Endothelial cell of umbilical vein (primary cell): Measurements from ENCODE around the gene ALAD. TPM values are rescaled to one million over a fixed set of nuclear protein-coding genes. Genes with fewer than 3 reads are reported as not detected.
"Not testable (repeated sequence)": the region's sequence is repeated elsewhere in the genome, so short reads cannot be mapped to it uniquely, and the experiment has no call there.

Experiments used
- BruUV-seq: library from RNA; stranded (reverse); fragments of 400-500 nt; replicated peaks from 2 replicates; lab custom pipeline; 2021; lab: Mats Ljungman, UMichigan
- CTCF ChIA-PET: fragments of 300-600, 350-600 bp; sonication (Branson Sonifier 250); formaldehyde crosslinking; loops from one replicate; lab custom pipeline; 2021; ENCODE audit warnings: antibody characterized with exemption, inconsistent platforms; lab: Charles Lee
- POLR2A ChIA-PET: fragments of 300-600, 350-600 bp; sonication (Branson Sonifier 250); formaldehyde crosslinking; loops from one replicate; lab custom pipeline; 2021; ENCODE audit warnings: antibody characterized with exemption, inconsistent platforms; lab: Charles Lee
- DNase-seq: peaks from one replicate; pipeline ENCODE4 v3.0.0-alpha.2; 2011; ENCODE audit warnings: low read depth, low spot score
- FAIRE-seq: peaks from 2 replicates; lab custom pipeline; 2011; peaks lifted over from hg19 to GRCh38; lab: Jason Lieb, UNC
- H2AFZ ChIP-seq: 2 replicates; pipeline ENCODE4 v1.6.0; 2012; ENCODE audit warnings: low read depth, low read length, control low read depth, inconsistent platforms
- H3K27ac ChIP-seq: 2 replicates; pipeline ENCODE4 v1.5.1; 2011; ENCODE audit warnings: low read depth, mild to moderate bottlenecking, control low read depth, low read length, moderate library complexity; ENCODE audit not compliant: insufficient read depth
- H3K27me3 ChIP-seq, 2 experiments: 2 replicates each; pipeline versions ENCODE4 v1.6.0 to v1.6.1; 2011; ENCODE audit warnings: low read length in 2 of 2, mixed read lengths in 1 of 2; ENCODE audit not compliant: control insufficient read depth in 2 of 2, insufficient read depth in 2 of 2
- H3K36me3 ChIP-seq, 2 experiments: 2 replicates in 1 of 2; 3 replicates in 1 of 2; pipeline ENCODE4 v1.5.1; 2011; ENCODE audit warnings: low read length in 2 of 2, mild to moderate bottlenecking in 1 of 2, moderate library complexity in 1 of 2; ENCODE audit not compliant: control insufficient read depth in 2 of 2, insufficient read depth in 2 of 2; ENCODE audit errors: extremely low read depth in 1 of 2
- H3K4me1 ChIP-seq: 3 replicates; pipeline ENCODE4 v1.5.1; 2011; ENCODE audit warnings: mild to moderate bottlenecking, low read length; ENCODE audit not compliant: control insufficient read depth, insufficient read depth; ENCODE audit errors: extremely low read depth
- H3K4me2 ChIP-seq: 2 replicates; pipeline ENCODE4 v1.6.1; 2011; ENCODE audit warnings: low read length, control low read depth, mixed read lengths; ENCODE audit not compliant: insufficient read depth
- H3K4me3 ChIP-seq, 3 experiments: fragments of 200-600 bp in 1 of 3; sonication (generic), shearing (Covaris generic) in 1 of 3; replicated peaks in 1 of 3; 2 replicates each; pipeline ENCODE4 v1.5.1; 2011 to 2016; ENCODE audit warnings: control low read depth in 3 of 3, low read length in 3 of 3, mild to moderate bottlenecking in 2 of 3, inconsistent platforms in 1 of 3, low read depth in 1 of 3, moderate library complexity in 1 of 3; ENCODE audit not compliant: insufficient read depth in 1 of 3
- H3K79me2 ChIP-seq: 2 replicates; pipeline ENCODE4 v1.6.0; 2012; ENCODE audit warnings: low read length, inconsistent platforms; ENCODE audit not compliant: control insufficient read depth, insufficient read depth
- H3K9ac ChIP-seq: replicated peaks from 2 replicates; pipeline ENCODE3; 2011; ENCODE audit warnings: low read length, control low read depth; ENCODE audit not compliant: insufficient read depth; ENCODE audit errors: extremely low read depth
- H3K9me1 ChIP-seq: replicated peaks from 3 replicates; pipeline ENCODE4 v1.6.0; 2011; ENCODE audit warnings: mild to moderate bottlenecking, low read length; ENCODE audit not compliant: control insufficient read depth, insufficient read depth; ENCODE audit errors: extremely low read depth
- H3K9me3 ChIP-seq: replicated peaks from 2 replicates; pipeline ENCODE4 v1.5.1; 2012; ENCODE audit warnings: low read length, inconsistent platforms; ENCODE audit not compliant: control insufficient read depth, insufficient read depth
- H4K20me1 ChIP-seq: replicated peaks from 2 replicates; pipeline ENCODE3; 2011; ENCODE audit warnings: mild to moderate bottlenecking, low read length; ENCODE audit not compliant: control insufficient read depth, insufficient read depth; ENCODE audit errors: extremely low read depth
- dilution Hi-C: fragments of 300-500 bp; cut with MboI; formaldehyde crosslinking; loops from one replicate; pipeline ENCODE4 v1.15.0; 2019; ENCODE audit warnings: low sequenced_read_pairs; ENCODE audit not compliant: extremely low pct_ligation_motif_present
- intact Hi-C: fragments of 100-400 bp; cut with micrococcal nuclease; formaldehyde crosslinking; loops from one replicate; pipeline ENCODE4 v1.10.0; 2022
- polyA plus RNA-seq, 4 experiments: library from polyadenylated mRNA; depleted of rRNA in 3 of 4; stranded (reverse) in 3 of 4; unstranded in 1 of 4; fragments of >200 nt; gene quantifications; 2 replicates each; pipeline versions ENCODE4 v1.2.1 to v1.2.3, GENCODE V29; 2011 to 2012; ENCODE audit warnings: missing spikeins in 1 of 4
- total RNA-seq: library from RNA; stranded (reverse); gene quantifications from 2 replicates; pipeline ENCODE4 v1.2.3, GENCODE V29; 2021
- TF ChIP-seq, protein P1 (sequence below), 2 donors: IDR thresholded peaks; 1 replicate in 1 of 2; 2 replicates in 1 of 2; pipeline ENCODE4 v1.5.1; 2011; ENCODE audit warnings: low read length in 2 of 2, mild to moderate bottlenecking in 2 of 2, moderate library complexity in 2 of 2, control low read depth in 1 of 2, inconsistent platforms in 1 of 2, low read depth in 1 of 2; ENCODE audit not compliant: insufficient read depth in 1 of 2; ENCODE audit errors: extremely low read depth in 1 of 2

Gene ALAD
- total and polyA plus RNA-seq, 2 donors (not counting 3 experiments of a cell fraction or from before 2014, with no cell fraction given): 12.8 to 29.5 TPM

DNA sequence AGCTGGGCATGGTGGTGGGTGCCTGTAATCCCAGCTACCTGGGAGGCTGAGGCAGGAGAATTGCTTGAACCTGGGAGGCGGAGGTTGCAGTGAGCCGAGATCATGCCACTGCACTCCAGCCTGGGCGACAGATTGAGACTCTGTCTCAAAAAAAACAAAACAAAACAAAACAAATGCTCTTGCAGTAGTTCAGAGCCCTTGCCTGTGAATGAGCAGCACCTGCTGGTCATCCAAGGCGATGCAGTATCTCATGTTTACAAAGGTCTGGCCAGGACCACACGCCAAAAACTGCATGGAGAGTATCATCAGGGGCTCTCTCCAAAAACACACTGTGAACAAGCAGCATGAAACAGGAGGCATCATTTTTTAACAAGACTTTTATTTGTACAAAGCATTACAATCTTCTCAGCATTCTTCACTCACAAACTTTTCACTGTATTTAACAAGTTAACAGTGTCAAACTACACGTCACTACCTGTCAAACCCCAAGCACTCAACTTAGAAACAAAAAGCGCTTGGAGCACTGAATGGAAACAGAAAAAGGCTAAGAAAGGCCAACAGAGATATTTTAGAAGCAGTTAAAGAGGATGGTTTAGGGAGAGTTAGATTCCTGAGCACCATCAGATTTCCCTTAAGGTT, 5.9 kb upstream of the ALAD start:
- H3K9me3 ChIP-seq: not testable (repeated sequence)

DNA sequence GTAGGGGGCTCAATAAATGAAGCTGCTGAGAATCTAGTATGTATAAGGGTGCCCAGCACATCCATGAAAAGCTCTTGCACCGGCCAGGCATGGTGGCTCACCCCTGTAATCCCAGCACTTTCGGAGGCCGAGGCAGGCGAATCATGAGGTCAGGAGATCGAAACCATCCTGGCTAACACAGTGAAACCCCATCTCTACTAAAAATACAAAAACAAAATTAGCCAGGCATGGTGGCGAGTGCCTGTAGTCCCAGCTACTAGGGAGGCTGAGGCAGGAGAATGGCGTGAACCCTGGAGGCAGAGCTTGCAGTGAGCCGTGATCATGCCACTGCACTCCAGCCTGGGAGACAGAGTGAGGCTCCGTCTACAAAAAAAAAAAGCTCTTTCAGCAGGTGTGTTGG, 5.3 kb upstream of the ALAD start:
- dilution Hi-C loops, H3K4me3 ChIP-seq, H4K20me1 ChIP-seq, FAIRE-seq, H3K27me3 ChIP-seq, H2AFZ ChIP-seq, intact Hi-C loops, BruUV-seq, DNase-seq, H3K9me1 ChIP-seq, H3K9ac ChIP-seq, H3K9me3 ChIP-seq, H3K4me2 ChIP-seq, H3K36me3 ChIP-seq, H3K27ac ChIP-seq: not testable (repeated sequence)
- H3K79me2 ChIP-seq: peaks cover 21% of the 10 kb centered on the region
- peaks cover 13% of the 10 kb centered on the region for H3K4me1 ChIP-seq
- POLR2A ChIA-PET: interaction anchor here (0.7 kb wide), 2 partner anchors 69 to 103 kb away, joined by 3 read pairs; no protein-coding TSS in a partner anchor
- CTCF ChIA-PET: interaction anchor here (1.2 to 4.8 kb wide), 5 partner anchors 13 to 131 kb away, joined by 3 to 24 read pairs (median 6); partner anchors contain the start of genes CDC26, PRPF4 and WDR31

More for the DNA sequence above, 5.9 kb upstream of the ALAD start:
- H3K4me3 ChIP-seq, H3K9ac ChIP-seq, H2AFZ ChIP-seq, H3K4me2 ChIP-seq, H3K9me1 ChIP-seq, H3K36me3 ChIP-seq, H4K20me1 ChIP-seq, H3K27ac ChIP-seq, H3K4me1 ChIP-seq, BruUV-seq, H3K27me3 ChIP-seq, dilution Hi-C loops: not testable (repeated sequence)
- ChIA-PET CTCF (interaction anchor here (1.2 to 4.8 kb wide), 4 partner anchors 9 to 132 kb away, joined by 3 to 24 read pairs (median 9); partner anchors contain the start of genes CDC26 and PRPF4), POLR2A (interaction anchor here (0.7 kb wide), 1 partner anchor 69 kb away, joined by 3 read pairs; no protein-coding TSS in a partner anchor)
- DNase-seq (peak; percentile 73), FAIRE-seq (peak; percentile 83)
- peaks cover 21% of the 10 kb centered on the region for H3K79me2 ChIP-seq
- intact Hi-C loops: loop anchor here (1.0 kb wide), 2 partner anchors 98 to 133 kb away; no protein-coding TSS in a partner anchor
- TF ChIP-seq, protein P1, sequence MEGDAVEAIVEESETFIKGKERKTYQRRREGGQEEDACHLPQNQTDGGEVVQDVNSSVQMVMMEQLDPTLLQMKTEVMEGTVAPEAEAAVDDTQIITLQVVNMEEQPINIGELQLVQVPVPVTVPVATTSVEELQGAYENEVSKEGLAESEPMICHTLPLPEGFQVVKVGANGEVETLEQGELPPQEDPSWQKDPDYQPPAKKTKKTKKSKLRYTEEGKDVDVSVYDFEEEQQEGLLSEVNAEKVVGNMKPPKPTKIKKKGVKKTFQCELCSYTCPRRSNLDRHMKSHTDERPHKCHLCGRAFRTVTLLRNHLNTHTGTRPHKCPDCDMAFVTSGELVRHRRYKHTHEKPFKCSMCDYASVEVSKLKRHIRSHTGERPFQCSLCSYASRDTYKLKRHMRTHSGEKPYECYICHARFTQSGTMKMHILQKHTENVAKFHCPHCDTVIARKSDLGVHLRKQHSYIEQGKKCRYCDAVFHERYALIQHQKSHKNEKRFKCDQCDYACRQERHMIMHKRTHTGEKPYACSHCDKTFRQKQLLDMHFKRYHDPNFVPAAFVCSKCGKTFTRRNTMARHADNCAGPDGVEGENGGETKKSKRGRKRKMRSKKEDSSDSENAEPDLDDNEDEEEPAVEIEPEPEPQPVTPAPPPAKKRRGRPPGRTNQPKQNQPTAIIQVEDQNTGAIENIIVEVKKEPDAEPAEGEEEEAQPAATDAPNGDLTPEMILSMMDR (IDR thresholded peaks at IDR 0.05; ENCODE audit: extremely low read depth in 1 of 2, insufficient read depth in 1 of 2, low read depth in 1 of 2, low read length in 2 of 2): peak; percentile 61 to 77
